Muscle layer of colon (tissue), 2 donors: ENCODE data around the gene FSTL4.

Experiments used
- H3K27ac ChIP-seq: one replicate; pipeline ENCODE4 v1.7.0; 2013; ENCODE audit warnings: low read depth, mild to moderate bottlenecking, low read length, moderate library complexity
- H3K27me3 ChIP-seq, 2 donors: one replicate each; pipeline ENCODE4 v1.7.0; 2013; ENCODE audit warnings: low read length in 2 of 2, mild to moderate bottlenecking in 2 of 2; ENCODE audit not compliant: insufficient read depth in 2 of 2, control insufficient read depth in 1 of 2
- H3K36me3 ChIP-seq: one replicate; pipeline ENCODE4 v1.7.0; 2013; ENCODE audit warnings: mild to moderate bottlenecking, low read length; ENCODE audit not compliant: insufficient read depth
- H3K4me1 ChIP-seq: one replicate; pipeline ENCODE4 v1.7.0; 2013; ENCODE audit warnings: mild to moderate bottlenecking, low read length; ENCODE audit not compliant: insufficient read depth
- H3K4me3 ChIP-seq, 2 donors: one replicate each; pipeline ENCODE4 v1.7.0; 2013; ENCODE audit warnings: low read length in 2 of 2, low read depth in 1 of 2, mild to moderate bottlenecking in 1 of 2, moderate library complexity in 1 of 2
- H3K9ac ChIP-seq: one replicate; pipeline ENCODE4 v1.7.0; 2013; ENCODE audit warnings: low read length
- H3K9me3 ChIP-seq: one replicate; pipeline ENCODE4 v1.7.0; 2013; ENCODE audit warnings: mild to moderate bottlenecking, low read length
- donor health status: abdominal sarcoma.
- donor health status: Adenocarcinoma of cecum.

Gene FSTL4

GRCh38 chr5:133316346-133317343, 295.7 kb downstream of the FSTL4 start:
- no peak overlapping the region for H3K9ac ChIP-seq
- no peaks in the 10 kb centered on the region for H3K9me3 ChIP-seq
- H3K36me3 ChIP-seq: no peaks in the 10 kb centered on the region
- H3K4me3 ChIP-seq: no peak overlapping the region
- no peak overlapping the region for H3K27ac ChIP-seq
- H3K4me1 ChIP-seq: no peaks in the 10 kb centered on the region
- H3K27me3 ChIP-seq: no peaks in the 10 kb centered on the region

GRCh38 chr5:133314086-133314485, 298.3 kb downstream of the FSTL4 start:
- H3K4me3 ChIP-seq: no peak overlapping the region
- H3K9me3 ChIP-seq: no peaks in the 10 kb centered on the region
- no peaks in the 10 kb centered on the region for H3K4me1 ChIP-seq
- H3K27me3 ChIP-seq: no peaks in the 10 kb centered on the region
- H3K9ac ChIP-seq: no peak overlapping the region
- no peaks in the 10 kb centered on the region for H3K36me3 ChIP-seq
- no peak overlapping the region for H3K27ac ChIP-seq

- Histone ChIP-seq H3K4me1 (no peaks in the 10 kb centered on the region), H3K27ac (no peak overlapping the region), H3K9ac (no peak overlapping the region), H3K9me3 (no peaks in the 10 kb centered on the region), H3K4me3 (no peak overlapping the region), H3K36me3 (no peaks in the 10 kb centered on the region), H3K27me3 (no peaks in the 10 kb centered on the region)
Observed at GRCh38 chr5:133311176-133311575, 301.2 kb downstream of the FSTL4 start.

GRCh38 chr5:133309984-133310621, 302.2 kb downstream of the FSTL4 start:
- H3K4me1 ChIP-seq: no peaks in the 10 kb centered on the region
- no peaks in the 10 kb centered on the region for H3K36me3 ChIP-seq
- no peak overlapping the region for H3K9ac ChIP-seq
- H3K27ac ChIP-seq: no peak overlapping the region
- no peaks in the 10 kb centered on the region for H3K9me3 ChIP-seq
- H3K4me3 ChIP-seq: no peak overlapping the region
- H3K27me3 ChIP-seq: no peaks in the 10 kb centered on the region

DNA sequence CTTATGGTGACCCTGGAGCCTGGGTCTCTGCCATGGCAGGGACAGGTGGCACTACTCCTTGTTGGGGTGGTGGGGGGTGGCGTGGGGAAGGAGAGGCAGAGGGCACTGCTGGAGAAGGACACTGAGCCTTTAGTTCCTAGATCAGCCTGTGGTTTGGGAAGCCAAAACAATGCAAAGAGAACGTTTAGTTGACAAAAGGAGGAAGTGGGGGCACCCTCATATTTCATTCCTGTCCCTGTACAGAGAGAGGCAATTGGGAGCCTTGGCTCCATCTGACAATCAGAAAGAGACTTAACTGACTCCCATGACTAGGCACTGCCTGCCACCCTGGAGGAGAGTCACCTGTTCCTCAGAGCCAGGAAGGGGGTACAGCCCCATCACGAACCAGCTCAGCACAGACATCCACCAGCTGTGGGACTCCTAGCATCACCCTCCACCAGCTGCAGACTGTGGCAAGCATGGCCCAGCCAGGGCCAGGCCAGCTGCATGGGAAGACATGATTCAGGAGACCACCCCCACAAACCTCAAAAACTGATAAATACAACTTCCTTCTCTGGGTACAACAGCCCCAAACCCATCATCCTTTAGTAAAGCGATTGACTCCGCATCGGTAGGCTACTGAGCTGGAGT, 303.1 kb downstream of the FSTL4 start:
- H3K36me3 ChIP-seq: no peaks in the 10 kb centered on the region
- no peaks in the 10 kb centered on the region for H3K4me1 ChIP-seq
- H3K4me3 ChIP-seq: no peak overlapping the region
- H3K9ac ChIP-seq: no peak overlapping the region
- no peaks in the 10 kb centered on the region for H3K9me3 ChIP-seq
- no peaks in the 10 kb centered on the region for H3K27me3 ChIP-seq
- H3K27ac ChIP-seq: no peak overlapping the region

GRCh38 chr5:133307275-133307674, 305.1 kb downstream of the FSTL4 start:
- no peak overlapping the region for H3K9ac ChIP-seq
- no peak overlapping the region for H3K4me3 ChIP-seq
- no peaks in the 10 kb centered on the region for H3K27me3 ChIP-seq
- H3K9me3 ChIP-seq: no peaks in the 10 kb centered on the region
- no peaks in the 10 kb centered on the region for H3K4me1 ChIP-seq
- no peak overlapping the region for H3K27ac ChIP-seq
- H3K36me3 ChIP-seq: no peaks in the 10 kb centered on the region

- Histone ChIP-seq H3K36me3 (no peaks in the 10 kb centered on the region), H3K4me1 (no peaks in the 10 kb centered on the region), H3K9ac (no peak overlapping the region), H3K27me3 (no peaks in the 10 kb centered on the region), H3K27ac (no peak overlapping the region), H3K4me3 (no peak overlapping the region), H3K9me3 (no peaks in the 10 kb centered on the region)
Observed at GRCh38 chr5:133304707-133305216, 307.6 kb downstream of the FSTL4 start.

GRCh38 chr5:133304178-133304577, 308.2 kb downstream of the FSTL4 start:
- H3K4me1 ChIP-seq: no peaks in the 10 kb centered on the region
- H3K9me3 ChIP-seq: no peaks in the 10 kb centered on the region
- no peak overlapping the region for H3K4me3 ChIP-seq
- H3K36me3 ChIP-seq: no peaks in the 10 kb centered on the region
- H3K9ac ChIP-seq: no peak overlapping the region
- H3K27me3 ChIP-seq: no peaks in the 10 kb centered on the region
- no peak overlapping the region for H3K27ac ChIP-seq

- no peak overlapping the region for H3K27ac ChIP-seq
- no peaks in the 10 kb centered on the region for H3K27me3 ChIP-seq
- no peaks in the 10 kb centered on the region for H3K4me1 ChIP-seq
- no peak overlapping the region for H3K4me3 ChIP-seq
- H3K9me3 ChIP-seq: no peaks in the 10 kb centered on the region
- no peak overlapping the region for H3K9ac ChIP-seq
- no peaks in the 10 kb centered on the region for H3K36me3 ChIP-seq
Observed at GRCh38 chr5:133303298-133303697, 309.0 kb downstream of the FSTL4 start.

DNA sequence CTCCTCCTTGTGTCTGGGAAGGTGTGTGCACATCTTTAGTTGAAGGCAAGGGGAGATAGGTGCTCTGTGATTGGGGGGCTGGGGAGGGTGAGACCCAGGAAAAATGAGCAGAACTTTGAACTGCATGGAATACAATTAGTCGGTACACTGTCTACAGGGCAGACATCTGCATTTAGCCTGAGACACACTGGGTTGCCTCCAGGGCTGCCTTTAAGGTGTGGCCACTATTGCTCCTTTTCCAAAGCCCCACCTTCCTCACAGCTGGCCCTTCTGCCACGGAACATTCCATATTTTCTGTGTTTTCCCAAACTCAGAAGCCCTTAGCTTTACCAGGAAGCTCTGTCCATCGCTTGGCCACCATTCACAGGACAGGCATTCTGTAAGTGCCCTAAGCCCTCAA, 312.6 kb downstream of the FSTL4 start:
- Histone ChIP-seq H3K9me3 (no peaks in the 10 kb centered on the region), H3K4me3 (no peak overlapping the region), H3K36me3 (no peaks in the 10 kb centered on the region), H3K9ac (no peak overlapping the region), H3K4me1 (no peaks in the 10 kb centered on the region), H3K27me3 (no peaks in the 10 kb centered on the region), H3K27ac (no peak overlapping the region)

- Histone ChIP-seq H3K9ac (no peak overlapping the region), H3K4me3 (no peak overlapping the region), H3K36me3 (no peaks in the 10 kb centered on the region), H3K27ac (no peak overlapping the region), H3K27me3 (no peaks in the 10 kb centered on the region), H3K9me3 (no peaks in the 10 kb centered on the region), H3K4me1 (no peaks in the 10 kb centered on the region)
Observed at GRCh38 chr5:133299021-133299420, 313.3 kb downstream of the FSTL4 start.
